GM15510 (cell line): Measurements from ENCODE around the gene DNAH1.

Experiments
- POLR2A ChIP-seq: IDR thresholded peaks from 3 replicates; pipeline ENCODE4 v1.6.1; 2011; ENCODE audit warnings: borderline replicate concordance; ENCODE audit not compliant: insufficient read length; ENCODE audit errors: extremely low read depth

DNAH1 gene

DNA sequence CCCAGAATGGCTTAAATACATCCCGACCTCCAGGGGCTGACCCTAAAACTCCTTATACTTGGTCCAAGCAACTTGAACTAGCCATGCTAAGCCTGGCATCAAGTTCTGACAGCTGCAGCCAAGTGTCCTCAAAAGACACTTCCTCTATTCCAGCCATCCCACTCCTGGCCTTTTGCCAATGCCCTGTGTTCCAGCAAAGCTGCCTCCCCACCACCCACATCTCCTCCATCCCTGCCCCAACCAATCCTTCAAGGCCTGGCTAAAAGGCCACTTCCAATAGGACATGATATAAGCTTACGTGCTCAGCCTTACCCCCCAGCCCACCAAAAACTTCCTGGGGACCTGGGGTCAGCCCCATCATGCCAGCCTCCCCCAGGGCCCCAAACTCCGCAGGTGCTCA lies 87.8 kb downstream of the DNAH1 start:
- no peak for TF ChIP-seq POLR2A

DNA sequence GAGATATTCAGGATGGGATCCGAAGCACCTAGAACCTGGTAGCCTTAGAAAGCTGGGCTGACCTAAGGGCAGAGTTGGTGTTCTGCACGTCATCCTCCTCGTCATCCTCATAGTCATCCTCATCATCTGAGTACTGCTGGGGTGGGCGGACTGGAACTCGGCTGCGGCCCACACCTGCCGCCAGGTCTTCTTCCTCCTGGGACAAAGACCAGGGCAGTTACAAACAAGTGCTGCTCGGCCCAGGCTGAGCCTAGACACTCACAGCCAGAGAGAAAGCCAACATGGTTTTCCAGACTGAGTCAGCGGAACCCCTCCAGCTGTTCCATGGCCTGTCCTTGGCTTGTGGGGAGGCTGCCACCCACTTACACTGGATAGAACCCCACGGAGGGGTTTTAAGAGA lies 88.3 kb downstream of the DNAH1 start:
- TF ChIP-seq POLR2A, result no peak

DNA sequence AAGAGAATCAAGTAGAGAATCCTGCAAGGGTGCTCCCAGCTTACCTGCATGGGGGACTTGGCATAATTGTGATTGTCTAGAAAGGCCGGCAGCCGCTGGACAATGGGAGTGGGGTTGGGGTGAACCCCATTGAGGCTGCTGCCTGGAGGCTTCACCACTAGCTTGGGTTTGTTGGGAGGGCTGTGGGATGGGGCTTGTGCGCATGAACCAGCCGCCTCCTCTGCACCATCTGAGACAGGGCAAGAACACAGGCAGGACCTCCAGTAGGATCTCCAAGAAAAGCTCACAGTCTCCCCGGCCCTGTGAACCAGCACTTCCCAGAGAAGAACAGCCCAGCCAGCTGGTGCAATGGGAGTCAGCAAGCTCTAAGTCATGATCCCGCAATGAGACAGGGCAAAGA lies 88.9 kb downstream of the DNAH1 start:
- no peak for TF ChIP-seq POLR2A

- TF ChIP-seq POLR2A, result no peak
Observed at GRCh38 chr3:52405601-52406110, 89.5 kb downstream of the DNAH1 start.

DNA sequence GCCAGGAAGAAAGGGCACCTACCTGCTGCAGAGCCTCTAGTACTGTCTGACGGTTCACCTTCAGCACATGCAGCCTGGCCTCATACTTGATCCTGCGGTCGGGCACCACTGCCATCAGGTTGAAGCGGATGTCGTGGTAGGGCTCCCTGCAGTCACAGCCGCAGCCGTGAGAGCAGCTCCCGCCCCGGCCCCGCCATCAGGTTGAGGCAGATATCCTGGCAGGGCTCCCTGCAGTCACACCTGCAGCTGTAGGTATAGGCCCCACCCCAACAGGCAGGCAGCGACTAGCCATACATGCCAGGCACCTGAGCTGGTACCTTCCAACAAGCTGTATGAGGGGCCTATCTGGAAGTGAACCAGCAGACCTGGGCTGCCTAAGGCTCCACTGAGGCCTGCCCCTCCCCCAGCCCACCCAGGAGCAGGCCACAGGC lies 90.1 kb downstream of the DNAH1 start:
- TF ChIP-seq POLR2A, result peak; percentile 13

GRCh38 chr3:52406791-52407510 lies 90.8 kb downstream of the DNAH1 start:
- no peak for TF ChIP-seq POLR2A

GRCh38 chr3:52407779-52408178 lies 91.7 kb downstream of the DNAH1 start:
- TF ChIP-seq POLR2A, result no peak

DNA sequence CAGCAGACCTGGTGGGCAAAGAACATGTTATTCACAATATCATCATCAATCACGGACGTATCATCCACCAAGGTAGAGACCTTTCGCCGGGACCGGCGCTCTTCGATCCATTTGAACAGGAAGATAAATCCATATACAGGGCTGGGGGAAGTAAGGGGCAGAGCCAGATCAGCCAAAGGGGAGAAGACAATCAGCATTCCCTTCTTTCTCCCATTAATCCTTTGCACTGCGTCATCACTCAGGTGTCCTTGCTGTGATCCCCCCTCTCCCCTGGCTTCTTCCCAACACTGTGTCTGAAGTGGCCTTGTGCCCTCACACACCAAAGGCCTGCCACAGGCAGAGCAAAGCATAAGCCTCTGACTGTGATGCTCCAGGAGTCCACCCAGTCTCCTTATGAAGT lies 92.3 kb downstream of the DNAH1 start:
- no peak for TF ChIP-seq POLR2A

DNA sequence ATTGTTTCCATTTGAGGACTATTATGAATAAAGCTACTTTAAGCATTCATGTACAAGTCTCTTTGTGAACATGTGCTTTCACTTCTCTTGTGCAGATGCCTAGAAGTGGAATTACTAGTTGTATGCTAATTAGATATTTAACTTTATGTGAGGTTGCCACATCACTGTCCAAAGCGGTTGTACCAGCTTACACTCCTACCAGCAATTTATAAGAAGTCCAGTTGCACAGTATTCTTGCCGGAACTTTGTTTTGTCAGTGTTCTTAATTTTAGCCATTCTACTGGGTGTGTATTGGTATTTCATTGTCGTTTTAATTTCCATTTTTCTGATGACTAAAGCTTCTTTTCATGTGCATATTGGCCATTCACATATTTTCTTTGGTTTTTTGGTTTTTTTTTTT lies 99.7 kb downstream of the DNAH1 start:
- TF ChIP-seq POLR2A, result no peak

GRCh38 chr3:52420388-52420787 lies 104.3 kb downstream of the DNAH1 start:
- no peak for TF ChIP-seq POLR2A

DNA sequence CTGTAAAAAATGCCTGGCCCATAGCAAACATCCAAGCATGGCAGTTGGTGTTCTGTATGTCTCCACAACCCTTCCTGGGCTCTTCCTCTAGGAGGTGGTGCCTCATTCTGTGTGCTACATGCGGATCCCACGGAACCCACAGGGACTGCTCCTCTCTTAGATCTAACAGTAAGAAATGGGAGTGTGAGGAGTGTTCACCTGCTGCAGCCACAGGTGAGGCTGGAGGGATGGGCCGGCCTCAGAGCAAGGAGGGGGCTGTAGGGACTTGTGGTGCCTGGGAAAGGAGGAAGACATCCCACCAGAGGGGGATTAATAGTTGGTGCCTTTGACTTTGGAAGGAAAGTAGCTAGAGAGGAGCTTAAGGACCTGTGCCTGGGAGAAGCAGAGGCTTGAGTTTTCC lies 106.5 kb downstream of the DNAH1 start:
- TF ChIP-seq POLR2A, result no peak

DNA sequence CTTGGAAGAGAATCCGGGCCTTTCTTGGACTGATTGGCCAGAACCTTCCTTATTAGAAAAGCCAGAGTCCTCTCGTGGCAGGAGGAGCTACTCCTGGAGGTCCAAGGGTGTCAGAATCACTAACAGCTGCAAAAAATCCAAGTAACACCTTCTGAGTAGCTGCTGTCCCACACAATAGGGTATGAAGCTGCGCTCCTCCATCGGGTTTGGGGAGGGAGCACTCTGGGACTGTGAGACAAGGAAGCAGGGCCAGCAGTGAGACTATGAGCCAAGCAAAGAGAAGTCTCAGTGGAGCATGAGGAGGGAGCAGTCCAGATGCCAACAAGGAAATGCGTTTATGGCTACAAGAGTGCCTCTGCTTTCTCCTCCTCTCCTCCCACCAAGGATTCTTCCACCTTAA lies 107.1 kb downstream of the DNAH1 start:
- no peak for TF ChIP-seq POLR2A

DNA sequence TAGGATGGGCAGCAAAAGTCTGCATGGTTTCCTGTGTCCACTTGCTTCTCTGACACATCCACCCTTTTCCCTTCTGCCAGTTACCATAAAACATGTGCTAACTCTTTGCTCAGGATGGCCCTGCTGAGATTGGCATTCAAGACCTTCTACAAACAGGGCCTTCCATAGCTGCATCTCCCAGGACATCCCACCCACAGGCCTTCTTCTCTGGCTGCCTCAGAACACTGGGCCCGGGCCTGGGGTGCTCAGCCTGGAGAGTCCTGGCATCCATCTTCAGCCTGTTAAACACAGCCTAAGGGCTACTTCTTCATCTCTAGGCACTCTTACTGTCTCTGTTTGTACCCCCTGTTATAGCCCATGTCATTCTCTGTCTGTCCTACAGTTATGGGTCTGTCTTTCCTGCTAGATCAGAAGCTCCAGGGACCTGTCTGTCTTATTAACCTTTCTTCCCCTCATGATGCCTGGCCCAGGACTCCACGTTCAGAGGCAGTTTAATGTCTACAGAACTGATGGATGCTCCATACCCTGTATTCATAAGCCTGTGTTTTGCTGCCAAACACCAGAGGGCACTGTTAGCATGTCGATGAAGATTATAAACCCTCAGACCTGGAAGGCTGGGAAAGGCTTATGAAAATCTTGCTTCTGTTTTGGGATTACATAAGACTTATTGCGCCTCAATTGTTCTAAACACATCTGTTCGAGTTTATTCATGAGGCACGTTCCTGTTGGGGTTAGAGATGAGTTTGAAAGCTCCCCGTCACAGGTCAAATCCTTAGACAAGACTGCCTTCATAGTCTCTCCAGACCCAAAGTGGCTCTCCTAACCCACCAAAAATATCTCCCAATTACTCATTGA lies 112.3 kb downstream of the DNAH1 start:
- TF ChIP-seq POLR2A, result no peak

DNA sequence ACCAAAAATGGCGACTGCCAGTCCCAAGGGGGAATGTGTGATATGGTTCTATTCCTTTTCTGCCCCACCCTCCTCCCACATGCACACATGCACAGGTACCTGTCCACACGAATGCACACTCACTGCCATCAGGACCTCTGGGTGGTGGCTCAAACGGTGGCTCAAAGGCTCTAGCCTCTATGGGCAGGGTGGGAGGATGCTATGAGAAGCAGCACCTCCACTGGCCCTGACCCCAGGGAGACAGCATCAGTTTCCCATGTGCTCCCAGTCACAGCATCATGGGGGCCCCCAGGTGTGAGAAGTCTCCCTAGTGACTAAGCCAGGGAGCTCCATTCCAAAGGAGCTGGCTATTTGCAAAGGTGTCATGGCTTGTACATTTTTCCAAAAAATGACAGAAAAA lies 112.9 kb downstream of the DNAH1 start:
- no peak for TF ChIP-seq POLR2A

DNA sequence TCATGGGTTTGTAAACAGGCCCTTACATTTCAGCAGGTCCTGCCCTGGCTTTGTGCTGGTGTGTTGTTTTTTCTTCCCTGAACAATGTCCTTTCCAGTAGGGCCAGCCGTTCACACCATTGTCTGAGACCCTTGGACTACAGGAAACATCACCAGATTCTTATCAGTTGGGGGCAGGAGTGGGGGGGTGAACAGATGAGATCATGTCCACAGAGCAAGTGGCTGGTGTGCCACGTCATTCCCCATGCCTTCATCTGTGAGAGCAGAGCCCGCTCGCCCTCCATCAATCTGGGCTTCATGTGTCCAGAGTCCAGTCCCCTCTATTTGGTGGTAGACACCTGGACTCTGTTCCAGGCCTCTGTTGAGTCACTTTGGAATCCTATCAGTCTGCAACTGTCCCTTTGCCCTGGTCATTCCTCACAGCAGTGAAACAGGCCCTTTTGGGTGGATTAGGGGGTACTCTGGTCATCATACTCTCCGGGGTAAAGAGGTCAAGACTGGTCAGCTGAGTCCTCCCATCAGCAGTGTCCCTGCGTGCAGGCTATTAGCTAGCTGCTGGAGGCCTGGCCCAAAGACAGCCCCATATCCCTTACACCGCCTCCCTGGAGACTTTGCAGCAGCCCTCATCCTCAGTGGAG lies 113.8 kb downstream of the DNAH1 start:
- no peak for TF ChIP-seq POLR2A

DNA sequence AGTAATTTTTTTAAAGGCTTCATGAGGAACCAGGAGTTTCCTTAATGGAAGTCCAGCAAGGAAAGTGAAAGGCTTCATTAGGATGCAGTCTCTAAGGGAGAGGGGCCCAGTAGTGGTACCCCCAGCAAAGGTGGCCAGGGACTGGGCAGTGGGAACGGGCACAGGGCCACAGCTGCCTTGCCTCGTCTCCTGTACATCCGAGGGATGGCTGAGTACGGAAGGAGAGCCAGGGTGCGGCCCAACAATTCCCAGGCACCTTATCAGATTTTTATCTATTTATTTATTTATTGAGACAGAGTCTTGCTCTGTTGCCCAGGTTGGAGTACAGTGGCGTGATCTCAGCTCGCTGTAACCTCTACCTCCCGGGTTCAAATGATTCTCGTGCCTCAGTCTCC lies 114.3 kb downstream of the DNAH1 start:
- TF ChIP-seq POLR2A, result no peak

GRCh38 chr3:52431459-52432223 lies 115.5 kb downstream of the DNAH1 start:
- TF ChIP-seq POLR2A, result no peak
